RCC 7860 (cell line): ENCODE data around the gene SLC27A2.

Experiments used
- DNase-seq: peaks from one replicate; pipeline ENCODE4 v3.0.0-alpha.2; 2015; ENCODE audit warnings: low spot score
- FAIRE-seq: peaks from 2 replicates; lab custom pipeline; 2012; peaks lifted over from hg19 to GRCh38; lab: Jason Lieb, UNC

SLC27A2 gene

GRCh38 chr15:50233192-50233736, 51.3 kb downstream of the SLC27A2 start:
- no peak for FAIRE-seq

GRCh38 chr15:50234764-50235163, 52.8 kb downstream of the SLC27A2 start:
- DNase-seq, result no peak
- FAIRE-seq, result no peak

More at GRCh38 chr15:50233192-50233736, 51.3 kb downstream of the SLC27A2 start:
- DNase-seq, result no peak

- FAIRE-seq, result no peak
Observed at GRCh38 chr15:50235794-50236193, 53.8 kb downstream of the SLC27A2 start.

GRCh38 chr15:50236433-50236832, 54.4 kb downstream of the SLC27A2 start:
- DNase-seq (no peak), FAIRE-seq (no peak)

More at GRCh38 chr15:50235794-50236193, 53.8 kb downstream of the SLC27A2 start:
- DNase-seq, result no peak

GRCh38 chr15:50238255-50238654, 56.3 kb downstream of the SLC27A2 start:
- DNase-seq (no peak), FAIRE-seq (no peak)

- DNase-seq, result peak; percentile 15
- FAIRE-seq, result no peak
Observed at GRCh38 chr15:50241684-50242450, 59.9 kb downstream of the SLC27A2 start.

- no peak for FAIRE-seq
Observed at GRCh38 chr15:50244153-50244552, 62.2 kb downstream of the SLC27A2 start.

GRCh38 chr15:50244959-50245624, 63.1 kb downstream of the SLC27A2 start:
- DNase-seq (no peak), FAIRE-seq (no peak)

More at GRCh38 chr15:50244153-50244552, 62.2 kb downstream of the SLC27A2 start:
- DNase-seq, result no peak

- no peak for FAIRE-seq
- DNase-seq, result no peak
Observed at GRCh38 chr15:50246631-50247030, 64.6 kb downstream of the SLC27A2 start.

GRCh38 chr15:50247819-50248655, 66.0 kb downstream of the SLC27A2 start:
- FAIRE-seq (no peak), DNase-seq (no peak)

- FAIRE-seq, result no peak
- DNase-seq, result no peak
Observed at GRCh38 chr15:50248994-50249582, 67.1 kb downstream of the SLC27A2 start.

- no peak for DNase-seq
- no peak for FAIRE-seq
Observed at GRCh38 chr15:50249704-50250103, 67.7 kb downstream of the SLC27A2 start.

GRCh38 chr15:50250760-50251394, 68.9 kb downstream of the SLC27A2 start:
- no peak for DNase-seq
- FAIRE-seq, result no peak

- DNase-seq (no peak), FAIRE-seq (no peak)
Observed at GRCh38 chr15:50251638-50252182, 69.7 kb downstream of the SLC27A2 start.

GRCh38 chr15:50252556-50252955, 70.6 kb downstream of the SLC27A2 start:
- no peak for DNase-seq
- no peak for FAIRE-seq

- no peak for DNase-seq
Observed at GRCh38 chr15:50256188-50257041, 74.4 kb downstream of the SLC27A2 start.

GRCh38 chr15:50257332-50257731, 75.3 kb downstream of the SLC27A2 start:
- DNase-seq (no peak), FAIRE-seq (no peak)

More at GRCh38 chr15:50256188-50257041, 74.4 kb downstream of the SLC27A2 start:
- no peak for FAIRE-seq

GRCh38 chr15:50257924-50258323, 75.9 kb downstream of the SLC27A2 start:
- no peak for DNase-seq

GRCh38 chr15:50259276-50259675, 77.3 kb downstream of the SLC27A2 start:
- DNase-seq (no peak), FAIRE-seq (no peak)

More at GRCh38 chr15:50257924-50258323, 75.9 kb downstream of the SLC27A2 start:
- no peak for FAIRE-seq
